Activated T-cell treated with anti-CD3 and anti-CD28 coated beads, Interleukin-2, amount 50 U/mL, for 24 hours (primary cell): Measurements from ENCODE around the gene SLC6A20.

Experiments
- DNase-seq: peaks from one replicate; pipeline ENCODE4 v3.0.0-alpha.2; 2020
- H3K27ac Mint-ChIP-seq: 2 replicates; pipeline ENCODE4 v1.8.0; 2020; ENCODE audit warnings: mild to moderate bottlenecking, mixed read lengths
- H3K27me3 Mint-ChIP-seq: 2 replicates; pipeline ENCODE4 v1.8.0; 2020; ENCODE audit warnings: mixed read lengths
- H3K36me3 Mint-ChIP-seq: 2 replicates; pipeline ENCODE4 v1.8.0; 2020; ENCODE audit warnings: low read depth, mixed read lengths
- H3K4me1 Mint-ChIP-seq: 2 replicates; pipeline ENCODE4 v1.8.0; 2020; ENCODE audit warnings: low read depth, mixed read lengths
- H3K4me3 Mint-ChIP-seq: 2 replicates; pipeline ENCODE4 v1.8.0; 2020; ENCODE audit warnings: mild to moderate bottlenecking, moderate library complexity, mixed read lengths
- H3K9me3 Mint-ChIP-seq: 2 replicates; pipeline ENCODE4 v1.8.0; 2020; ENCODE audit warnings: mixed read lengths

Gene SLC6A20

GRCh38 chr3:45716790-45717336, 79.5 kb downstream of the SLC6A20 start:
- Mint-ChIP-seq H3K36me3 (peaks cover 88% of the 10 kb centered on the region), H3K27ac (peak overlapping the region; percentile 77), H3K27me3 (no peaks in the 10 kb centered on the region), H3K4me3 (no peak overlapping the region), H3K4me1 (peaks cover 31% of the 10 kb centered on the region), H3K9me3 (no peaks in the 10 kb centered on the region)
- no peak for DNase-seq

GRCh38 chr3:45715945-45716344, 80.4 kb downstream of the SLC6A20 start:
- Mint-ChIP-seq H3K9me3 (no peaks in the 10 kb centered on the region), H3K27me3 (no peaks in the 10 kb centered on the region), H3K4me1 (peaks cover 34% of the 10 kb centered on the region), H3K4me3 (no peak overlapping the region), H3K36me3 (peaks cover 91% of the 10 kb centered on the region), H3K27ac (peak overlapping the region; percentile 4)
- no peak for DNase-seq

GRCh38 chr3:45712434-45713110, 83.8 kb downstream of the SLC6A20 start:
- H3K4me1 Mint-ChIP-seq: peaks cover 26% of the 10 kb centered on the region
- DNase-seq: no peak
- H3K36me3 Mint-ChIP-seq: peaks cover 86% of the 10 kb centered on the region
- no peak overlapping the region for H3K27ac Mint-ChIP-seq
- no peaks in the 10 kb centered on the region for H3K27me3 Mint-ChIP-seq
- no peaks in the 10 kb centered on the region for H3K9me3 Mint-ChIP-seq
- no peak overlapping the region for H3K4me3 Mint-ChIP-seq

- Mint-ChIP-seq H3K4me1 (peaks cover 22% of the 10 kb centered on the region), H3K4me3 (no peak overlapping the region), H3K27ac (no peak overlapping the region), H3K27me3 (no peaks in the 10 kb centered on the region), H3K9me3 (no peaks in the 10 kb centered on the region), H3K36me3 (peaks cover 86% of the 10 kb centered on the region)
- no peak for DNase-seq
Observed at GRCh38 chr3:45711931-45712330, 84.4 kb downstream of the SLC6A20 start.

- no peak for DNase-seq
- peaks cover 49% of the 10 kb centered on the region for H3K4me1 Mint-ChIP-seq
- H3K4me3 Mint-ChIP-seq: no peak overlapping the region
- H3K9me3 Mint-ChIP-seq: no peaks in the 10 kb centered on the region
- peak overlapping the region; percentile 51 for H3K27ac Mint-ChIP-seq
- no peaks in the 10 kb centered on the region for H3K27me3 Mint-ChIP-seq
- peaks cover 79% of the 10 kb centered on the region for H3K36me3 Mint-ChIP-seq
Observed at GRCh38 chr3:45705839-45706808, 90.2 kb downstream of the SLC6A20 start.
